HG02852 (cell line): ENCODE results near the gene CPNE9.

ENCODE experiments used
- ATAC-seq: cut with Tn5 transposase; IDR thresholded peaks from one replicate; pipeline ENCODE4 v1.9.1; 2021; ENCODE audit warnings: mild to moderate bottlenecking, moderate library complexity; ENCODE audit not compliant: unreplicated experiment

CPNE9 gene

DNA sequence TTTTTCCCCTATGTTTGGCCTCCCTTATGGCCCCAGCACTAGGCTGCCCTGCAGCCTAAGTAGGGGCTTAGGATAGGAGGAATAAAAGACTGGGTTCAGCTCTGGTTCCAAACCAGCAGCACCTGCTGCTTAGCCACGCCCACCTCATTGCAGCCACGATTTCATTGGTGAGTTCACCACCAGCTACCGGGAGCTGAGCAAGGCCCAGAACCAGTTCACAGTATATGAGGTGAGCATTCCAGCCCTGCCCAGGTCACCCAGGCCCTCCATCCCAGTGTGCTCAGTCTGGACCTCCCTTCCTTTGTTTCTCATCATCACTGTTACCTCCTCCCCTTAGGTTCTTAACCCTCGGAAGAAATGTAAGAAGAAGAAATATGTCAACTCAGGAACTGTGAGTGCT, 11.5 kb downstream of the CPNE9 start:
- ATAC-seq, result no peak

DNA sequence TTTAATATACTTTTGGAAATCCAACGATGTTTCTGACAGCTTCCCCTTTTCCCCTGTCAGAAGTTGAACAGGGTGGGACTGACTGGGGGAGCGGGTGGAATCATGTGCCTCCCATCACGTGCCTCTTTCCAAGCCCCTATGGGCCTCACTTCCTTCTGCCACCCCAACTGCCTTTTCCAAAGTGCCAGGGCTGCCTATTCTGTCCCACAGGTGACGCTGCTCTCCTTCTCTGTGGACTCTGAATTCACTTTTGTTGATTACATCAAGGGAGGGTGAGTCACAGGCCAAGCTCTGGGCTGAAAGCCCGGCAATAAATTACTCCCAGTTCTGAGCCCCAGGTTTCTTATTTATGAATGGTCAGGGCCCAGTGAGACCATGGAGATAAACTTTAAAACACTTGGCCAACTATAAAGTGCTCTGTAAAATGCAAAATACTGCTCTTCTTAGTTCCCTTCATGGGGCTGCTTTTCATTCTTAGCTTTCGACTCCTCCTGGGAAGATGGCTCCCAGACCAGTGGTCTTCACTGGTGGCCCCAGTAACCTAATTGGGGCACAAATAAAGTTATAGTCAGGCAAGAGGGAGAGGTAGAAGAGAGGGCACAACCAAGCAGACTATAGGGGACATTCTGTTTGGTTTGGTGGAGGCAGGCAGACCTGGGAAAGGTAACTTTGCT, 12.3 kb downstream of the CPNE9 start:
- ATAC-seq, result no peak

DNA sequence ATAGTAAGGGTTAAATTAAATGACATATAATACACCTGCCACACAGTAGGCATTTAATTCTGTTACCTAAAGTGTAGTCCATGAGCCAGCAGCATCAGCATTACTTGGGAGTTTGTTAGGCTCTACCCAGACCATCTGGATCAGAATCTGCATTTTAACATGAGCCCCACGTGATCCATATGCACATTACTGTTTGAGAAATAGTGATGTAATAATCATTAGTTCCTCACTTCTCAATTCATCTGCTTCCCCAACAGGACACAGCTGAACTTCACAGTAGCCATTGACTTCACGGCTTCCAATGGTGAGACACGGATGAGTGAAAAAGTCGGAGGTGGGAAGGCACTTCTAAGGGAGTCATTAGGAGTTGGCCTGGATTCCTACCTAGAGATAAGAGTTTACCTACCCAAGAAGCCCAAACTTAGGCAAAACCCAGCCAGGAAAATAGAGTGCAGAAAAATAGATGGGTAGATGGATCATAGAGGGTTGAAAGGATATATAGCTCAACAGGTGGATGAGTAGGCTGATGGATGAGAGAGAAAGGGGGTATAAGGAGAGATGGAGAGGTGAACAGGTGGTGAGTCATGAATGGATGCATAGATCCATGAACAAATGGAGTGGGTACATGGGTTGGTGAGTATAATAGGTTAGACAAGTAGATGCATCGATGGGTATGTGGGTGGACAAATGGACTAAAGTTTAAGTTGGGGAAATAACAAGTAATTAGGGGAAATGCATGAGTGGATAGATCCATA, 13.3 kb downstream of the CPNE9 start:
- no peak for ATAC-seq

DNA sequence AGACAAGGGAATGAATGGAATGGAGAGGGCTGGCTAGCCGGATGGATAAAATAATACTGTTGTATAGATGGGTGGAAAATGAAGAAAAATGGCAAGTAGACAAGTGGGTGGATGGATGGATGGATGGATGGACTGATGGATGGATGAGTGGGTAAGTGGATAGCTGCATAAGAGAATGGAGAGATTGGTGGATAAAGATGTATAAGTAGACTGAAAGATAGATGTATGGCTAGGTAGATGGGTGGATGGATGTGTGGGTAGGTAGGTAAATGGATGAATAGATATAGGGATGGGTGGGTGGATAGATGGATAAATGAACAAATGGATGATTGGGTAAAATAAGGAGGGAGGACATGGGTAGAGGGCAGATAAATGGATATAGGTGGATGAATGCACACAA, 13.9 kb downstream of the CPNE9 start:
- ATAC-seq, result no peak

DNA sequence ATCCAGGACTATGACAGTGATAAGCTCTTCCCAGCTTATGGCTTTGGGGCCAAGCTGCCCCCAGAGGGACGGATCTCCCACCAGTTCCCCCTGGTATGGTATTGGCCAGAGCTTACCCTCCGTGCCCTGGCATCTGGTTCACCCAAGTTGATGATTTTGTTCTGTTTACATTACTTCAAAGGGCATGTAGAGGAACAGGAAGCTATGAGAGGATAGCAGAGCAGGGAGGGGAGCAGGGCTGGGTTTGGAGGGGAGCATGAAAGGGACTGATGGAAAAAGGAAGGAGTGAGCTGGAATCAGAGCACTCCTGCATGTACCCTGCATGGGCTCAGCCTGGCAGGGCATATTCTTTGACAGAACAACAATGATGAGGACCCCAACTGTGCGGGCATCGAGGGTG, 14.5 kb downstream of the CPNE9 start:
- no peak for ATAC-seq

DNA sequence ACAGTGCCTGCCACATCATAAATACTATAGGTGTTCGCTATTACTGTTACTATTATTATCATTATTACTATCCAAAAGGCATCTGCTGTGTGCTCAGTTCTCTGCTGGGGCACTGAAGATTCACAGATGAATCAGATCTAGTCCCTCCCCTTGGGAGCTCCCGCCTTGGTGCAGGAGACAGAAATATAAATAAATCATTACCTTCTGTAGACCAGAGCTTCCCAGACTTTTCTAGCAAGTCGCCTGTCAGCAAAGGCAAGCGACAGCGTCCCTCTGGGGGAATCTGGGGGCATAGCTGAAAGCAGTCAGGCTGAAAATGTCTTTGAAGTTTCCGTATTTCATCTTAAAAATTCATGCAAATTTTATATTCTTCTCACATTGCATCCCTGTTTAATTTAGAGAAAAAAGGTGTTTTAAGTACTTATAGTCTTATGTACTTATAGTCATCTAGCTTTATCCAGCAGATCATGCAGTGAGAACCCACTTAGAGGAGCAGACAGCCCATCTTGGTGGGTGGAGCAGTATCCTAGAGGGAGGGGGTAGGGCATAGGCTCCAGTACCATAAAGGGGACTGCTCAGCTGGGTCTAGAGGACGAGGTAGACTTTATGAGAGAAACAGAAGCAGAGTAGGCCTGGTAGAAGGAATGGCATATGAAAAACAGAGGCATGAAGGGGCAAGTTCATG, 17.5 kb downstream of the CPNE9 start:
- no peak for ATAC-seq

DNA sequence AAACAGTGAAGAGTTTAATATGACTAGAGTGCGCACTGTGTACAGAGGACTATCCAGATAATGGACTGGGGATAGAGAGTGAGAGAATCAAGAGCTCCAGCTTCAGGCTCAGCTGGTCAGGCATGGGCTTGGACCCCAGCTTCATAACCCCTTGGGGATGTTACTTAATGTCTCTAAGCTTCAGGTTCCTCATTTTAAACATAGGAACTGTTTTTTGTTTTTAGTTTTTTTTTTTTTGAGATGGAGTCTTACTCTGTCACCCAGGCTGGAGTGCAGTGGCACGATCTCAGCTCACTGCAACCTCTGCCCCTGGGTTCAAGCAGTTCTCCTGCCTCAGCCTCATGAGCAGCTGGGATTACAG, 18.0 kb downstream of the CPNE9 start:
- no peak for ATAC-seq

DNA sequence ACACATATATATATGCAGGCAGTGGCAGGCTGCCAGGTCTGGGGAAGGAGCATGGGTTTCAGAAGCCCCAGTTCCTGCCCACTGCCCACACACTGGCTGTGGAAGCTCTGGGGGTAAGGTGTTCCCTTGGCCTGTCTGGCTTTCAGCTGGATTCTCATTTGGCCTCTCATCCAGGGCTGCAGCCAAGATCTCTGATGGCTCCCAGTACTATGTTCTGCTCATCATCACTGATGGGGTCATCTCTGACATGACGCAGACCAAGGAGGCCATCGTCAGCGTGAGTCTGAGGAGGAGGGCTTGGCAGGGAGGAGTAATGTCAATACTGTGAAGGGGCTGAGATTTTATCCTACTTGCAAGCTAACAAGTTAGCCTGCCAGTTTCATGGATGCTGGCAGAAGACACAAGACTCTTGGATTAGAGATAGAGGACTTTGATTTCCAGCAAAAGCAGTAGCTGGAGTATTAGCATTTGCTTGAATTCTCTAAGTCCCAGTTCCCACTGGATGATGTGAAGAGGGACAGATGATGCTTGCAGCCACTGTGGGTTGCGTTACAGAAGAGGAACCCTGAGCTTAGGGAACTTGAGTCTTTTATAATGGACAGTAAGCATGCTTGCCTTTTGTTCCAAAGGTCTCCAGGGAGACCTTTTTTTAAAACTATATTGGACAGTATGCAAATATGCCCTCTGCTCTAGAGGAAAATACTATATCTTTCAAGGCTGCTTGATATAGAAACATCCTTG, 22.3 kb downstream of the CPNE9 start:
- ATAC-seq, result no peak

DNA sequence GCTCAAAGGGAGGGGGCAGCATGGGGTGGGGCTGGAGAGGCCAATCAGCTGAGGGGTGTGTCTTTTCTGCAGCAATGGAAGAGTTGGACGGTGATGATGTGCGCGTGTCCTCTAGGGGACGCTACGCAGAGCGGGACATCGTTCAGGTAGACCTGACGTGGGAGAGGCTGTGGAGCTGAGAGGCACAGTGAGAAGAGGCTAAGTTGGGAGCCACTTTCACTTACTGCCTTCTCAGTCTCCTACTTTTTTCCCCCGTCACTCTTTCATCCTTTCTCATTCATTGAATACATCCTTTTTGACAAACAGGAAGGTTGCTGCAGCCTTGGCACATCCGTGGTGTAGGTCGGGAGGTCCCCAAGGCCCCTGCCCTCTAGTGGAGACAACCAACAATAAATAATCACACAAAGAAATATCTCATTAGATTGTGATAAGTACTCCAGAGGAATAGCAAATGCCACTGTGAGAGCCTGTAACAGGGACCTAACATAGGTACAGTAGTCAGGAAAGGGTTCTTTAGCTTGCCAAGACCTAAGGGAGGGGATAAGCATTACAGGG, 23.5 kb downstream of the CPNE9 start:
- ATAC-seq, result no peak

DNA sequence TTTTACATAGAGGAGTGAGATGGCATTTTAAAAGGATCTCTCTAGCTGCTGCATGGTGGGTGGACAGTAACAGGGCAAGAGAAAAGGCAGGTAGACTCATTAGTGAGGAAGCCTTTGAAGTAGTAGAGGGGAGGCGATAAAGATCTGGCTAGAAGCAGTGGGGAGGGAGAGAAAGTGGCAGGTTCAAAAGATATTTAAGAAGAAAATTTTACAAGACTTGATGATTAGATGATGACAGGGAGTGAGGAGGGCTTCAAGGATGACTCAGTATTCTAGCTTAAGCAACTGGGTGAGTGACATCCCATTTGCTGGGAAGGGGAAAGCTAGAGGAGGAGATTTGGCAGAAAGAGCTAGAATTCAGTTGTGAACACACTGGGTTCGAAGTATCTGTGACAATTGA, 24.1 kb downstream of the CPNE9 start:
- no peak for ATAC-seq

DNA sequence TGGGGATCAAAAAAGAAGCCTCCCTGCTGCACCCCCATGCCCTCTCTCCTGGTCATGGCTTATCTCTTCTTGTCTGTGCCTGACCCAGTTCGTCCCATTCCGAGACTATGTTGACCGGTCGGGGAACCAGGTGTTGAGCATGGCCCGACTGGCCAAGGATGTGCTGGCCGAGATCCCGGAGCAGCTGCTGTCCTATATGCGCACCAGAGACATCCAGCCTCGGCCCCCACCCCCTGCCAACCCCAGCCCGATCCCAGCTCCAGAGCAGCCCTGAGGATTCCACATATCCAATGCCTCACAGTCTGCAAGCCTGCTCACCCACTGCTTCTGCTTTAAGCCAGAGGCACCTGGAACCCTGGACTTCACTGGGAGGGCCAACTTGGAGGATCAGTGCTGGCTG, 25.8 kb downstream of the CPNE9 start:
- ATAC-seq, result no peak

DNA sequence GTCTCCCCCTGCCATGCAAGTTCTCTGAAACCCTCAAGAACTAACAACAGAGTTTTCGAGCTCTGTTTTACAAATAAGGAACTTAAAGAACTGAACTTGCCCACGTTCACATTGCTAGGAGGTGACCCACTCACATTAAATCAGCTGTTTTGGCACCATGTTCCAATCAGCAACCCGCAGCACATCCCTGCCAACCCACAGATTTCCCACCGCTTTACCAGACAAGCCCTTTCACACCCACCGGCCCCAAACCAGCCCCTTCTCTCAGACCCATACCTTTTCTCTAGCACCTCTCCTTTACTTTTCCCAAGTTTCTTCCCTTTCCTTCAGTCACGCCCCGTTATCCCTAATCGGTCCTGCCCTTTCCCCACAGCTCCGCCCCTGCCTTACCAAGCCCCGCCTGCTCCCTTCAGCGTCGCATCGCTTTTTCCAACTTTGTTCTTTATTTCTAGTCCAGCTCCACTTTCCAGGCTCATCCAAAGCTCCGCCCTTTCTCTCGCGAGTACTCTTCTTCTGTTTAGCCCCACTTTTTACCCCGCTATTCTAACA, 27.1 kb downstream of the CPNE9 start:
- peak; percentile 44 for ATAC-seq

DNA sequence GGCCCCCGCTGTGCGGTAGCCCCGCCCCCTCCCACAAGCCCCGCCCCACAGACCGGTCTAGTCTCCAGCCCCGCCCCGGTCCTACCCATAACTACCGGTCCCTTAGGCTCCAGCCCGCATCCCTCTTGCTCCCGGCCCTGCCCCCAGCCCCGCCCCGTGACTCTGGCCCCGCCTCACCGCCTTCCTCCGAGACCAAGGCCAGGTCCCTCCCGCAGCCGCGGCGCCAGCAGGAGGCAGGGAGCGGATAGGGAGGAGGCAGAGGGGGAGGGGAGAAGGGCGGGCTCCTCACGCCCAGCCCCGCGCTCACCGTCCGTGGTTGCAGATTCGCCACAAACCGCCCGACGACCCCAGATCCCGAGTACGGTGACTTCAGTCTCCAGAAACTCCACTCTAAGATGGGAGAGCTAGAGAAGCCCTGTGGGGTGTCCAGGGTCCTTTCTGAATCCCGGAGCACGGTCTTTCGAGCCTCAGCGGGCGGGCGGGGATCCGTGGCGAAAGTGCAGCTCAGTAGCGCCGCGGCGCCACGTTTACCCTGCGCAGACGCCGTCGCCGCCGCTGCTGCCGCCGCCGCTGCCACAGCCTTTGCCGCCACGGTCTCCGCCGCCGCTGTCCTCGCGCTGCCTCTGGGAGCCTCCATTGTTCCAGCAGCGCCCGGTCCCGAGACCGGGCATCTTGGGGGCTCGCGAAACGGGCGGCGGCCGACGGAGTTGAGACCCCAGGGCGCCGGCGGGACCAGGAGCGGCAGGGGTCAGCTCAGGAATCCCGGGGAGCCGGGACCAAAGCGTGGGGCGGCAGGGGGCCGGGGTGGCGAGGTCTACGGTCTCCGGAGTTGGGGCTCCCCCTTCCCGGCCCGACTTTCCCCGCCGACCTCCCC, 27.8 kb downstream of the CPNE9 start, which contains the start of gene BRPF1:
BRPF1 (plus strand) TSS at position 530 of the 874 bp plus-strand sequence. CDS start 2,406 bp downstream, outside the sequence.
- peak; percentile 95 for ATAC-seq

DNA sequence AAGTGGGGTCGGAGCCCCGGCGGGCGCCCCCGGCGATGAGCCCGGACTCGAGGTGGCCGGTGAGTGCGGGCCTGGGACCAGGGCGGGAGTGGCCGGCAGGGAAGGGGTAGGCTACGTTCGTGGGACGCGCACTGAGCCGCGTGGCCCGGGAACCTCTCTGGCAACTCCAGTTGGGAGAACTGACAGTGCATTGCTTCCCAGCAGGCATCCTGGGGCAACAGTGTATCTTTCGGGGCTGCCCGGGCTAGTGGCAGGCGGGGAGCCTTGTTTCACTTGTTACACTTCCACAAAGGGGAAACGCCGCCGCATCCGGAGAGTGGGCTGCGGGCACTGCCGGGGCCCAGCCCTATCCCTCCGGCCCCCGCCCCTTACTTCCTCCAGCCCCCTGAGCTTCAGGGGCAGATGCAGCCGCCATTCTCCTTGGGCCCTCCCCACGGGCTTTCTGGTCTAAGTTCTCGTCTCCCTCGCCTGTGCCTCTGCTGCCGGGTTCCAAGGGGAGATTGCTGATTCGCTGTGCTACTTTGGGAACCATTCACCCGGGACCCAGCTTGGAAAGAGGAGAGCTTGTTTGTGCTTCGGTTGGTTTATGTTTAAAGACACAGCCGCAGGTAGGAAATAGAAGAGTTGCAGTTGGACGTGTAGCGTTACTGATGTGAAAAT, 28.6 kb downstream of the CPNE9 start:
- ATAC-seq, result peak; percentile 5

DNA sequence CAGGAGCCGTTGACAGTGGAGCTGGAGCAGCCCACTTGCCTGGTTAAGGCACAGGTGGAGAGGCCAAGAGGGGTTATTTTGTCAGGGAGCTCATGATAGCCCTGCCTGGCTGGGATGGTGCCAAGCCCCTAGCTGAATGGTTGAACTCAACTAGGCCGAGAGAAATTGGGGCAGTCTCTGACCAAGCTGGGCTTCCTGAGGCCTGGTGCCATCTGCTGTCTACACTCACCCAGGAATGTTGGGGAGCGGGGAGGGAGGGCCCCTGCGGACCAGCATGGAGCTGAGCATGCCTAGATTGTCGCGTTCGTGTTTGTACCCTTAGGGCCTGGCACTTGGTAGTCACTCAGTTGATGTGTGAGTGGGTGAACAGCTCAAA, 29.1 kb downstream of the CPNE9 start:
- no peak for ATAC-seq

DNA sequence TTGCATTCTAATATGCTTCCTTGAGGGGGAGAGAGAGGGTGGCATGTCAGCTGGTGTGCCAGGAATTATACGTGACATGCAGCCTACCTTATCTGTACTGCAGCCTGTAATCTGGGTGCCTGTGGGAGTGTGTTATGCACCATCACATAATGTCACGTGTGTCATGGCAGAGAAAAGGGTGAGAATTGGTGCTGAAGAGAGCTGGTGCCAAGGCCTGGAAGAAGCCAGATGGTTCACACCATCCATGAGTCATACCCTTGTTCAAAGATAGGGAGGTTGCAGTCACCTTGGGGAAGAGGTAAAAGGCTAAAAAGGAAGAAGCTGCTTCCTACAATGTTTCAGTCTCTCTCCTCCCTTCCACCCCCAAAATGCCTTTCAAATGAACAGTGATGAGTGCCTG, 33.2 kb downstream of the CPNE9 start:
- ATAC-seq, result no peak

DNA sequence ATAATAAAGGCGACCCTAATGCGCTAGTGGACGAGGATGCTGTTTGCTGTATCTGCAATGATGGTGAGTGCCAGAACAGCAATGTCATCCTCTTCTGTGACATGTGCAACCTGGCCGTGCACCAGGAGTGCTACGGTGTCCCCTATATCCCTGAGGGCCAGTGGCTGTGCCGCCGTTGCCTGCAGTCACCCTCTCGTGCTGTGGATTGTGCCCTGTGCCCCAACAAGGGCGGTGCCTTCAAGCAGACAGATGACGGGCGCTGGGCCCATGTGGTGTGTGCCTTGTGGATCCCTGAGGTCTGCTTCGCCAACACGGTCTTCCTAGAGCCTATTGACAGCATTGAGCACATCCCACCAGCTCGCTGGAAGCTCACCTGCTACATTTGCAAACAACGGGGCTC, 35.5 kb downstream of the CPNE9 start:
- ATAC-seq, result no peak

DNA sequence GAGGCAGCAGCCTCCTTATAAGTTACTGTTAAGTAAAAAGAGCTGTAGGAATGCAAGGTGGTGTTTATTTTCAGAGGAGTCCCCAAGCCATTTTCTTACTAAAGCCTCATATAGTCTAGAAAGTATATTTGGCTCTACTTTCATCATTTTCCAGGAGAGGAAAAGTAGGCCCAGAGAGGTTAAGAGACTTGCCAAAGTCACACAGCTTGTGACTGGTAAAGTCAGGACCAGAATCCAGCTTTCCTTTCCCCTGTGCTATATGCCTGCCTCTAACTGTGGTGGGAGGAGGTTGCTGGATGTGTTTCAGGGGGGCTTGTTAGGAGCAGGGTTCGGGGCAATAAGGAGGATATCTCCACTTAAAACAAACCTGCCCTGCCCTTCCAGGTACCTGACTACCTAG, 38.9 kb downstream of the CPNE9 start:
- no peak for ATAC-seq

DNA sequence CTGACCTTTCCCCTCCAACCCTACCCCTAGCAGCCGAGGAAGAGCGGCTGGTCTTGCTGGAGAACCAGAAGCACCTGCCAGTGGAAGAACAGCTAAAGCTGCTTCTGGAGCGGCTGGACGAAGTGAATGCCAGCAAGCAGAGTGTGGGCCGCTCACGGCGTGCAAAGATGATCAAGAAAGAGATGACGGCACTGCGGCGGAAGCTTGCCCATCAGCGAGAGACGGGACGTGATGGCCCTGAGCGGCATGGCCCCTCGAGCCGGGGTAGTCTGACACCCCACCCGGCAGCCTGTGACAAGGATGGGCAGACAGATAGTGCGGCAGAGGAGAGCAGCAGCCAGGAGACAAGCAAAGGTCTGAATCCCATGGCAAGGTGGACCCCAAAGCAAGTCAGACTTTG, 39.9 kb downstream of the CPNE9 start:
- ATAC-seq, result no peak
